IPS-NIHi7 (cell line): ENCODE data around the gene ZNF236.
"Not testable (repeated sequence)": the region's sequence is repeated elsewhere in the genome, so short reads cannot be mapped to it uniquely, and the experiment has no call there.

Experiments used
- DNase-seq: peaks from one replicate; pipeline ENCODE4 v3.0.0; 2012; ENCODE audit warnings: mixed read lengths; ENCODE audit errors: extremely low spot score

The ZNF236 gene

GRCh38 chr18:76988031-76988826 lies 165.9 kb downstream of the ZNF236 start:
- DNase-seq, result no peak

GRCh38 chr18:76988827-76989646 lies 166.7 kb downstream of the ZNF236 start:
- no peak for DNase-seq

GRCh38 chr18:76989647-76990190 lies 167.4 kb downstream of the ZNF236 start:
- no peak for DNase-seq

GRCh38 chr18:76990343-76991020 lies 168.1 kb downstream of the ZNF236 start:
- not testable (repeated sequence) for DNase-seq

- no peak for DNase-seq
Observed at GRCh38 chr18:76991021-76991688, 168.8 kb downstream of the ZNF236 start.

GRCh38 chr18:76992226-76993084 lies 170.1 kb downstream of the ZNF236 start:
- no peak for DNase-seq

- no peak for DNase-seq
Observed at GRCh38 chr18:76993085-76993382, 170.7 kb downstream of the ZNF236 start.

- DNase-seq, result no peak
Observed at GRCh38 chr18:76993573-76993972, 171.2 kb downstream of the ZNF236 start.

GRCh38 chr18:76994086-76994654 lies 171.8 kb downstream of the ZNF236 start:
- DNase-seq, result no peak

GRCh38 chr18:76995896-76996295 lies 173.5 kb downstream of the ZNF236 start:
- no peak for DNase-seq

- no peak for DNase-seq
Observed at GRCh38 chr18:76996429-76996828, 174.1 kb downstream of the ZNF236 start.

GRCh38 chr18:76997951-76998808 lies 175.8 kb downstream of the ZNF236 start:
- no peak for DNase-seq

GRCh38 chr18:76999077-76999476 lies 176.7 kb downstream of the ZNF236 start:
- no peak for DNase-seq

GRCh38 chr18:77000527-77000926 lies 178.2 kb downstream of the ZNF236 start:
- DNase-seq, result peak; percentile 74

- no peak for DNase-seq
Observed at GRCh38 chr18:77001041-77001440, 178.7 kb downstream of the ZNF236 start.

GRCh38 chr18:77001979-77002378 lies 179.6 kb downstream of the ZNF236 start:
- DNase-seq, result no peak

GRCh38 chr18:77002496-77002895 lies 180.1 kb downstream of the ZNF236 start:
- no peak for DNase-seq

- no peak for DNase-seq
Observed at GRCh38 chr18:77003316-77003715, 181.0 kb downstream of the ZNF236 start.
